Measurements from ENCODE around the gene AP1G2. TPM values are rescaled to one million over a fixed set of nuclear protein-coding genes. Genes with fewer than 3 reads are reported as not detected.

The AP1G2 gene
- total RNA-seq, 1 experiment from 2014 or later: 160 TPM

DNA sequence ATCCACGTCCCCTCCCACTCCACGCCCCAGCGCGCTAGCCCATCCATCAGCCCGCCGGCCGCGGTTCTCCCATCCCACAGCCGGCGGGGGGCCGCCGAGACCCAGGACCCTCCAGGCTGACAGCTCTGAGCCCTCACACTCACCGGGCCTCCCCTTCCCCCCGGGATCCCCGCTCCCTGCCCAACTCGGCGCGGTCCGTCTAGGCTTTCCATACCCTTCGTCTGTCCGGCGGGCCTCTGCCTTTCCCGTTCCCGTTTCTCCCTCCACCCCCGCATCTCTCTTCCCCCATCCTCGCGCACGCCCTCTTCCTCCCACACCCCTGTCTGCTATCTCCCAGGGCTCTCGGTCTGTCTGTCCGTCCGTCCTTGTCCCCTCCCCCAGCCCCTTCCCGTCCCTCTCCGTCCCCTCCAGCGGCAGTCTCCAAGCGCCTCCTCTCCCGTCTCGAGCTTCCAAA lies 16.8 kb downstream of the AP1G2 start:
- no peak overlapping the region for H3K4me3 Mint-ChIP-seq (ENCODE audit: unreplicated experiment)
- ChIA-PET CTCF (interaction anchor here (1.5 kb wide), 1 partner anchor 72 kb away, joined by 5 read pairs; no protein-coding TSS in a partner anchor), POLR2A (no interaction called here)
- H3K27ac Mint-ChIP-seq (ENCODE audit: unreplicated experiment): no peak overlapping the region
- H3K36me3 Mint-ChIP-seq (ENCODE audit: insufficient read depth, unreplicated experiment): peaks cover 2% of the 10 kb centered on the region
- H3K4me1 Mint-ChIP-seq (ENCODE audit: low read depth, unreplicated experiment): no peaks in the 10 kb centered on the region
- no peaks in the 10 kb centered on the region for H3K9me3 ChIP-seq
- intact Hi-C loops (cut with micrococcal nuclease; ENCODE audit: unreplicated experiment): no loop called here
- H3K27me3 ChIP-seq (replicated peaks; ENCODE audit: control insufficient read depth, insufficient read depth, low read length): no peaks in the 10 kb centered on the region
- BruUV-seq (replicated peaks): no TSS peak
- peak overlapping the region; percentile 54 for H3K4me3 ChIP-seq (ENCODE audit: low read depth, low read length)
- H3K27me3 Mint-ChIP-seq (ENCODE audit: insufficient read depth, unreplicated experiment): no peaks in the 10 kb centered on the region
- 0 out of 2 replicates have a peak, but pooled peaks cover 5% of the 10 kb centered on the region for H3K4me1 ChIP-seq
- no peaks in the 10 kb centered on the region for H3K9me3 Mint-ChIP-seq (ENCODE audit: unreplicated experiment)
- TF ChIP-seq, protein P1, sequence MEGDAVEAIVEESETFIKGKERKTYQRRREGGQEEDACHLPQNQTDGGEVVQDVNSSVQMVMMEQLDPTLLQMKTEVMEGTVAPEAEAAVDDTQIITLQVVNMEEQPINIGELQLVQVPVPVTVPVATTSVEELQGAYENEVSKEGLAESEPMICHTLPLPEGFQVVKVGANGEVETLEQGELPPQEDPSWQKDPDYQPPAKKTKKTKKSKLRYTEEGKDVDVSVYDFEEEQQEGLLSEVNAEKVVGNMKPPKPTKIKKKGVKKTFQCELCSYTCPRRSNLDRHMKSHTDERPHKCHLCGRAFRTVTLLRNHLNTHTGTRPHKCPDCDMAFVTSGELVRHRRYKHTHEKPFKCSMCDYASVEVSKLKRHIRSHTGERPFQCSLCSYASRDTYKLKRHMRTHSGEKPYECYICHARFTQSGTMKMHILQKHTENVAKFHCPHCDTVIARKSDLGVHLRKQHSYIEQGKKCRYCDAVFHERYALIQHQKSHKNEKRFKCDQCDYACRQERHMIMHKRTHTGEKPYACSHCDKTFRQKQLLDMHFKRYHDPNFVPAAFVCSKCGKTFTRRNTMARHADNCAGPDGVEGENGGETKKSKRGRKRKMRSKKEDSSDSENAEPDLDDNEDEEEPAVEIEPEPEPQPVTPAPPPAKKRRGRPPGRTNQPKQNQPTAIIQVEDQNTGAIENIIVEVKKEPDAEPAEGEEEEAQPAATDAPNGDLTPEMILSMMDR (IDR thresholded peaks at IDR 0.05; ENCODE audit: insufficient read depth in 1 of 2, low read depth in 1 of 2, low read length in 1 of 2, severe bottlenecking in 1 of 2, unreplicated experiment in 1 of 2): no peak
- H3K36me3 ChIP-seq (ENCODE audit: control insufficient read depth, insufficient read depth, low read length): no peaks in the 10 kb centered on the region
- no peak for DNase-seq

DNA sequence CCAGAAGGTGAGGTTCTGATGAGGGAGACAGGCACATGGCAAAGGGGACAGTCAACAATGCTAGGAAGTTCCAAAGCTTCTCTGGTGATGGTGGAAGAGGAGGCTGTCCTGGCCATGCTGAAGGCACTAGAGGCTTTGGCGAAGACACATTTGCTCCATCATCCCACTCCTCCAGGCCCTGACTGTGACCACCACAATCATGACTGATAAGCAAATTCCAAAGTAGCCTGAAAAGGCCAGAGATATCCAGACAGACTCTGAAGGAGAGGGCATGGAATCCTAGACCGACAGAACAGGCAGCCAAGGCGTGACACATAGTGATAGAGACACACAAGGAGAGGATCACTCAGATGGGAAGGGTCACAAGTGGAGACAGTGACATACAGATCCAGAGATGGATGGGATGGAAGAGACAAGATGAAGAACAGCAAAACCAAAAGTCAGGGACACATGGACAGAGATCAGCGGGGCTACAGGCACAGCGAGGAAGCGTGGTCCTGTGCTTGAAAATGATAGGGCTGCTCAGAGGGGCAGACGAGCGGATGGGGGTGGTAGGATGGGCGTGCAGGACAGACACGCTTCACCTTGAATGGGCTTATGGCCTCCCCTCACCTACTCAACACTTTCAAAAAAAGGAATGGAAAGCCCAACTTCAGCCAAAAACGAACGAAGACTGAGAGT lies 17.3 kb downstream of the AP1G2 start:
- no peak overlapping the region for H3K27ac Mint-ChIP-seq (ENCODE audit: unreplicated experiment)
- POLR2A ChIA-PET: no interaction called here

DNA sequence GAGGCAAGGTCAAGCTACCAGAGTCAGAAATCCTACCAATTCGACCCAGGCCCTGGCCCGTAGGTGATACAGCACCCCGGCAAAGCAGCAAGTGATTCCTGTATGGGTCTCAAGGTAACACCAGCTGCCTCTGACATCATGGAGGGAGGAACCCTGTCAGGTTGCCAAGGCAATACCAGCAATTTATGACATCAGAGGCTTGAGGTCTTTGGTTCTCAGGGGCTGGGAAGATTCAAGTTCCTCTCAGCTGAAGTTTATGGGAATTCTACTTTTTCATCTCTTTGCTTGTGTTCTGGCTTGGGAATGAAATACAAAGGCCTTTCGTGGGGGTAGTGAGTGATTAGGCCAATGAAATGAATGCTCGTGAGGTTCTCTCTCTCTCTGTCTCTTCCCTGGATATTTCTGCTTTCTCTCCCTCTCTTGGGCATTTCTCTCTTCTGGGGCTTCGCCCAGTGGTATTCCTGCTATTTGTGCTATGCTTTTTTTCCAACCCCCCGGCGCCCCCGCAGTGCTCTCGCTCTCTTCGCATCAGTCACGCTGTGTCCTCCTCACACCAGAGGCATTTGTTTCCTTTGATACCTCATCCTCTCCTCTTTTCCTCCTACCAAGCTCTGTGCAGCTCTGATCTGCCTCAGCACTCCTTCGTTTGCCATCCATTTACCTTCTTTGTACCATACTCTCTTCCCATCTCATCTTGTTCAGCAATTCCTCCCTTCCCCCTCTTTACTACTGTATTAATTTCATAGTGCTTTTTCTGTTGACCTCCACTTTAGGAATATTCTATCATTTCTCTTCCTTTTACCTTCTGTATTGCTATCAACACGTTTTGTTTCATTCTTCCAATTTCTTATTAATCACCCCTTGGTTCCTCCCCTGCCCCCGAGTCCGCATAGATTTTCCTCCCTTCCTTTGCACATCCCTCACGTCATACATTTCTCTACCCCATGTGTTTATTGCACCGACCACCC lies 19.0 kb downstream of the AP1G2 start:
- Histone ChIP-seq H3K4me3 (ENCODE audit: low read depth, low read length) (no peak overlapping the region), H3K27me3 (replicated peaks; ENCODE audit: control insufficient read depth, insufficient read depth, low read length) (no peaks in the 10 kb centered on the region), H3K36me3 (ENCODE audit: control insufficient read depth, insufficient read depth, low read length) (no peaks in the 10 kb centered on the region), H3K4me1 (0 out of 2 replicates have a peak, but pooled peaks cover 5% of the 10 kb centered on the region), H3K9me3 (no peaks in the 10 kb centered on the region)
- Mint-ChIP-seq H3K4me3 (ENCODE audit: unreplicated experiment) (no peak overlapping the region), H3K9me3 (ENCODE audit: unreplicated experiment) (no peaks in the 10 kb centered on the region), H3K4me1 (ENCODE audit: low read depth, unreplicated experiment) (peaks cover 11% of the 10 kb centered on the region), H3K27ac (ENCODE audit: unreplicated experiment) (no peak overlapping the region), H3K36me3 (ENCODE audit: insufficient read depth, unreplicated experiment) (no peaks in the 10 kb centered on the region), H3K27me3 (ENCODE audit: insufficient read depth, unreplicated experiment) (no peaks in the 10 kb centered on the region)
- ChIA-PET POLR2A (no interaction called here), CTCF (no interaction called here)
- intact Hi-C loops (cut with micrococcal nuclease; ENCODE audit: unreplicated experiment): no loop called here
- DNase-seq: no peak
- TF ChIP-seq, protein P1 (IDR thresholded peaks at IDR 0.05; ENCODE audit: insufficient read depth in 1 of 2, low read depth in 1 of 2, low read length in 1 of 2, severe bottlenecking in 1 of 2, unreplicated experiment in 1 of 2): no peak
- no TSS peak for BruUV-seq (replicated peaks)

More for the DNA sequence above, 17.3 kb downstream of the AP1G2 start:
- CTCF ChIA-PET: no interaction called here
- Mint-ChIP-seq H3K36me3 (ENCODE audit: insufficient read depth, unreplicated experiment) (no peaks in the 10 kb centered on the region), H3K27me3 (ENCODE audit: insufficient read depth, unreplicated experiment) (no peaks in the 10 kb centered on the region), H3K4me3 (ENCODE audit: unreplicated experiment) (no peak overlapping the region), H3K9me3 (ENCODE audit: unreplicated experiment) (no peaks in the 10 kb centered on the region), H3K4me1 (ENCODE audit: low read depth, unreplicated experiment) (peaks cover 4% of the 10 kb centered on the region)
- H3K36me3 ChIP-seq (ENCODE audit: control insufficient read depth, insufficient read depth, low read length): no peaks in the 10 kb centered on the region
- intact Hi-C loops (cut with micrococcal nuclease; ENCODE audit: unreplicated experiment): no loop called here
- H3K4me1 ChIP-seq: 0 out of 2 replicates have a peak, but pooled peaks cover 5% of the 10 kb centered on the region
- TF ChIP-seq, protein P1 (IDR thresholded peaks at IDR 0.05; ENCODE audit: insufficient read depth in 1 of 2, low read depth in 1 of 2, low read length in 1 of 2, severe bottlenecking in 1 of 2, unreplicated experiment in 1 of 2): no peak
- no peaks in the 10 kb centered on the region for H3K9me3 ChIP-seq
- H3K4me3 ChIP-seq (ENCODE audit: low read depth, low read length): peak overlapping the region; percentile 54
- DNase-seq: no peak
- no TSS peak for BruUV-seq (replicated peaks)
- no peaks in the 10 kb centered on the region for H3K27me3 ChIP-seq (replicated peaks; ENCODE audit: control insufficient read depth, insufficient read depth, low read length)

Data from Caco-2 (cell line).